DMS53 (cell line): ENCODE data around the gene ZC2HC1C.

ENCODE experiments used
- DNase-seq: peaks from one replicate; lab custom pipeline; 2025; lab: John Stamatoyannopoulos, UW

Gene ZC2HC1C

DNA sequence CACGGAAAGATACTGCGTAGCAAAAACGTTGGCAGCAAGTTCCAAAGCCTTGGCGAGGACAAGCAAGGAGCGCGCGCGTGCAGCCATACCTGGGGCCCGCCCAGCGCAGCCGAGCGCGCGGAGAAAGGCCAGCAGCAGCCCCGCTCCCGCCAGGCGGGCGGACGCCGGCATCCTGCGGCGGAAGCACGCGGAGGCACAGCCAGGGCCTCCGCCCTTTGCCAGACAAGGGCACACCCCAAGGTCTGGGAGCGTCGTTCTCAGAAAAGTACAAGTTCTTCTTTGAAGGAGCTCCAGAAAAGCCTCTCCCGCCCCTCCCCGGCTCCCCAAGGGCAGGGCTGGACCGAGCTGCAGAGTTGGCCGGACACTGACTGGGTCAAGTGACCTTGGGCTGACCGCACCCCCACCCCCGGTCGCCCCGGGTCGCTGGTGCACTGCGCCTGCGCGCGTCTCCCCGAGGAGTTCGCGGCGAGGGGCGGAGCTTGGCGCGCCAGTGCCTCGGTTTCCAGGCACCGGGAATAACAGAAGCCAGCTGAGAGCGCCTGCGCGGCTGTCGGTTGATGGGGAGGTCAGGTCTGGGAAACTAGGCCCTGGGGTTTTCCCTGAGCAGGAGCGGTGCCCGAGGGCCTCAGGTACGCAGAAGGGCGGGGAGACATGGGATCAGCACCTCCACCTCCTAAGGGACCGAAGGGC is at the start of gene ZC2HC1C:
ZC2HC1C (plus strand) TSS at position 521 of the 690 bp plus-strand sequence. CDS start 933 bp downstream, outside the sequence.
- DNase-seq, result peak; percentile 96

GRCh38 chr14:75022655-75023054 is 46.8 kb upstream of the ZC2HC1C start:
- peak; percentile 51 for DNase-seq

GRCh38 chr14:75023108-75023507 is 46.3 kb upstream of the ZC2HC1C start:
- DNase-seq, result no peak

DNA sequence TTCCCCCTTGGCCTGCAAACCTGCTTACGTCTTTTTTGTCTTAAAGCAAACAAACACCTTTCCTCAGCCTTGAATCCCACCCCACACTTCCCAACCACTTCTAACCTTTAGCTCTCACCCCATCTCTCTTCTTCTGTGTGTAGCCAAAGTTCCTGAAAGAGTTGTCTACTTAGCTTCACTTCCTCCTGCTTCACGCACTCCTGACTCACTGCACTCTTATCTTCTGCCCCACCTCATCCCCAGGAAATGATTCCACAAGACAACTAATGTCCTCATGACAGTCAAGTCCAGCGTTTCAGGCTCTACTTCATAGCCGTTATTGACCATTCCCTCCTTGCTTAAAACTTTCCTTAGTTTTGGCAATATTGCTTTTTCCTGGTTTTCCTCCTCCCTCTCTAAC is 44.4 kb upstream of the ZC2HC1C start:
- no peak for DNase-seq

DNA sequence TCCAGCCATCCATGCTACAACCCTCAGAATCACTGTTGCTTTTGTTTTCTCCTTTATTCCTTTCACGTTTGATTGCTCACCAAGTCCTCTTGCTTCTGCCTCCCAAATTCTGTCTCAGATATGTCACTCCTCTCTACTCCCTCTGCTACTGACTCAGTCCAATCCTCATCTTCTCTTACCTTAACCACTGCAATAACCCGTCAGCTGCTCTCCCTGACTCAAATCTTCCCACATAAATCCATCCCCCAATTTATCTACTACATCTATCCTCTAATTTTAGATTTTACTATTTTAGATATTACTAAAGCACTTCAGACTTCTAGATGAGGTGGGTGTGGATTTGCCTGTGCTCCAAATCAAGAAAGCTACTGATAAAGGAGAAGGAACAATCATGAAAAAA is 43.6 kb upstream of the ZC2HC1C start:
- no peak for DNase-seq

GRCh38 chr14:75030147-75030546 is 39.3 kb upstream of the ZC2HC1C start:
- DNase-seq, result no peak

DNA sequence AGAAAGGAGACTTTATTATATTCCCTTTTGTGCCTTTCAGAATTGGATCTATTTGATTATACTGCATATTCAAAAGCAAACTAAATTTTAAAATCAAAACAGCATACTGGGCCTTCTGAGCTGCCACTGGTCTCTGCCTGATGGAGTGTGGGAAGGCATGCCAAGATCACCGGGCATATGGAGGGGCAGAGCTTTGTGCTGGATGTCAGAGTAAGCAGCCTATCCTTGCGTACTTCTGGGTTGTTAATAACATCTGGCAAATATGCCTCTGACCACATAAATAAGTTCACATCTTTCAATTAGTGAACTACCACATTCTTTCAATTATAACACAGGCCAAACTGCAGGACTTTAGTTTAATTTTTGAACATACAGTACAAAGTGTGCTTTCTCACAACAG is 36.5 kb upstream of the ZC2HC1C start:
- DNase-seq, result no peak

GRCh38 chr14:75040507-75040906 is 28.9 kb upstream of the ZC2HC1C start:
- no peak for DNase-seq

GRCh38 chr14:75040959-75041358 is 28.5 kb upstream of the ZC2HC1C start:
- no peak for DNase-seq

- DNase-seq, result peak; percentile 27
These were observed 27.8 kb upstream of the ZC2HC1C start for GRCh38 chr14:75041613-75042012.

- DNase-seq, result no peak
These were observed 27.4 kb upstream of the ZC2HC1C start for GRCh38 chr14:75042035-75042434.

GRCh38 chr14:75044322-75044721 is 25.1 kb upstream of the ZC2HC1C start:
- no peak for DNase-seq

- no peak for DNase-seq
These were observed 24.7 kb upstream of the ZC2HC1C start for GRCh38 chr14:75044752-75045151.

- no peak for DNase-seq
These were observed 23.2 kb upstream of the ZC2HC1C start for GRCh38 chr14:75046275-75046674.

- no peak for DNase-seq
These were observed 22.5 kb upstream of the ZC2HC1C start for GRCh38 chr14:75046899-75047298.

DNA sequence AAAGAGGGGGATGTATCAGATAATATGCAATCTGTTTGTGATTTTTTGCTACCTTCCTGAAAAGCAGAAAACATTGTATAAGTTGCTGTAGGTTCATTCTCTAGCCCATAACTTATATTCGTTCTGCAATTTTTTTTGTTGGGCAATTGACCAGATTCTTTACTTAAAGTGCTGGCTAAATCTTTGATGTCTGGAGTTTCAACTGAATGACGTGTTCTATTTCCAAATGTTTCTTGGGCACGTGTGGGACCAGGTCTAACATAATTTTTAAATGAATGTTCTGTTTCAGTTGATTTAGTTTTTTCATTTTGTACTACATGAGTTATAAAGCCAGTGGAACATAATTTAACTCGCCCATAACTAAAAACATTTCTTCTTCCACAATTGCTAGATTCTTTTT is 21.9 kb upstream of the ZC2HC1C start:
- no peak for DNase-seq

DNA sequence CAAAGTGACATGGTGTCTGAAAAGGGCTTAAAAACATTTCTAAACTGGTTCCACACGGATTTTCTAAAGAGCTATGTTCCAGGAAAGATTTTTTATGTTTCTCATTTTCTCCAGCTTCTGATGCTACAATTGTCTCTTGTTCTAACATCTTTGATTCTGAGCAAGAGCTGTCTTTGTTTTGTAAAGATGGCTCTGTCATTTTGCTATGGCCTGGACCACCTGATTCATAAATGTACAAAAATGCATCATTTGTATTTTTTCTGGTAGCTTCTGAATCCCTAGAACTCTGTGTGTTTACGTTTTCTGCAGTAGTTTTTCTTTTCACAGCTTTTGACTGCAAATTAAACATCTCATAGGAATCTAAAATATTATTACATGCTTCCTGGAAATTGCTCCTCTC is 21.3 kb upstream of the ZC2HC1C start:
- DNase-seq, result no peak

DNA sequence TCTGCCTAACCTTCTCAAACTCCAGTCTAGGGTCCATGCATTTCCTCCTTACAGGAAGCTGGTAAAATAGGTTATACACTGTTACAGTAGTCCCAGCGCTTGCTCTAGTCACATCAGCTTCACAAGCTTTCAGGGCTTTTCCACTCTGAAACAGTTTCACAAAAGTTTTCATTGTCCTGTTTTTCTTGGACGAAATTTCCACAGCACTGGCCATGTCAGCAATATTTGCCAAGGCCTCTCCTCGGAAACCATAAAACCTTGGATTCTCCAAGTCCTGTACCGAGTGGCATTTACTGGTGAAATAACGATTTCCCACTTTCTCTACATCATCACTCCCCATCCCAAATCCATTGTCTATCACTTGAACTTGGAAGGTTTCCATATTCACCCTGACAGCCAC is 20.3 kb upstream of the ZC2HC1C start:
- no peak for DNase-seq

DNA sequence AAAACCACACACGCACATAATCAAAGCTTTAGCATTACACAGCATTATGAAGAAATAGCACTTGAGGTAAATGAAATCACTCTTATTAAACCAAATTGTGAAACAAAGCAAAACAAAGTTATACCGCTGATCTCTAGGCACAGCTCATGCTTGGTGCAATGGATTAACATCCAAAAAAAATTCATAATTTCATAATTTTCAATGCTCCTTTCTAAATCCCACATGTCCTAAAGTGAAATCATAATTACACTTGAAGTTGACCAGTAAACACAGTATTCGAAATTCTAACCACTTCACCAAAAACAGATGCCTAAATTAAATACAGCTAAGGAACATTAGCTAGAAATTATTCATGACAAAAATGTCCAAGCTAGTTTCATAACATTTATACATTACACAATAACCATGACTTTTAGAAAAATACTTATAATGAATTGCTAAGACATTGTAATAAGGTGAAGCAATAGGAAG is 19.7 kb upstream of the ZC2HC1C start:
- no peak for DNase-seq

GRCh38 chr14:75050852-75051555 is 18.4 kb upstream of the ZC2HC1C start, which contains the start of gene MLH3:
MLH3 (minus strand) TSS chr14:75051467; CDS start chr14:75049655, 1,812 bp downstream.
- peak; percentile 91 for DNase-seq

GRCh38 chr14:75051556-75051899 is 17.9 kb upstream of the ZC2HC1C start:
- DNase-seq, result no peak

DNA sequence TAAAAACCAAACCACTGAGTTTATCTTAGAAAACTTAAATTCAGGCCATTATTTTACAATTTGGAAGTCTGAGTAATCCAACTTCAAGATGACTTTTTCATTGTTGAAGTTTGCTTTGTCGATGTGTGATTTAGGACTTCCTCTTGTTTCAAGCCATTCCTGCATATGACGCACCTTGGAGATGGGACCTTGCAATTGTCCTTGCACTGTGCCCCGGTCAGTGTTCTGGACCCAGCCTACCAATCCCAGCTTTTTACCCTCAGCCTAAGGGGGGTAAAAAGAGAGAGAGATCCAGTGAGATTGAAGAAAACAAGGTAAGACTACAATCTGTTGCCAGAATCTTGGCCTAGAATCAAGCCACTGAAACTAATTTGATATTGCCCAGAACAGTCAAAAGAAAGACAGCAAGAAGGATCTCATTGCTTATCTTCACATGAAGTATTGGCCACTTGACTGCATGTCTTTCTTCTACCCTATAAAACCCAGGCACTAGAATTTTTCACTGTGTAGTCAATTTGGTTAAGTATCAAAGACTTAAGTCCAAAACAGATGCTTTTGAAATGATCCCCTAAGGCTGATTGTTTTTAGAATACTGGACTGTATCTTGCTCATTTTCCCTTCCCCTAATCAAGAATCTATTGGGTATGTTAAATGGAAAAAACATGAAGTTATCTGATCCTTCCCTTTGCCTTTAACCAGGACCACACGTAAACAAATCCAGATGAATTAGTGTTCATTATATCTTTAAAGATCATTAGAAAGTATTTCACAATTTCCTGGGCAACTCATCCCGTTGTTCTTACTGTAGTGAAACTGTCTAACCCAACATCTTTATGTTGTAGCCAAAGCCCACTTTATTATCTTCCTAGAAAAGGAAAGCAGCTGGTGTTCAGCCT is 15.8 kb upstream of the ZC2HC1C start:
- DNase-seq, result no peak

DNA sequence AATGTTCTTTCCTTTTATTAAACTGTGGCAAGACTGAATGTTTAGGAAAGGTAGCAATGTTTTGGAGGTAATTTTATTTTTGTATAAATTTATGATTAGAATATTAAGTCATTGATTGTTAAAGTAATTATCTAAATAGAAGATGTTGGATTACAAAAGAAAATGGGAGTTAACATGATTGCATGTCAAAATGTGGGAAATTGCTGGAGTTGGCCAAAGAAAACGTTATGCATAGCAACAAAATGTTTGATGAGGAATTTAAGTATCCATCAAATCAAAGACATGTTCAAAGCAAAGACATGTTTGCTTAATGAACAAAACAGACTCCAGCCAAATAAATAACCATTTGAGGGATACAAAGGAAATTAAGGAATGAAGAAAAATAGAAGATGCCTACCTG is 15.0 kb upstream of the ZC2HC1C start:
- DNase-seq, result no peak
